Kidney glomerular epithelial cell (primary cell): ENCODE results near the gene ABCG1.
"Not testable (repeated sequence)": the region's sequence is repeated elsewhere in the genome, so short reads cannot be mapped to it uniquely, and the experiment has no call there.

Experiments
- DNase-seq: peaks from one replicate; lab custom pipeline; 2025; lab: John Stamatoyannopoulos, UW

The ABCG1 gene

GRCh38 chr21:42218836-42219605, at the start of gene ABCG1:
Gene ABCG1 (plus strand): TSS chr21:42219140. CDS start chr21:42219263, 123 bp downstream.
- DNase-seq = no peak

DNA sequence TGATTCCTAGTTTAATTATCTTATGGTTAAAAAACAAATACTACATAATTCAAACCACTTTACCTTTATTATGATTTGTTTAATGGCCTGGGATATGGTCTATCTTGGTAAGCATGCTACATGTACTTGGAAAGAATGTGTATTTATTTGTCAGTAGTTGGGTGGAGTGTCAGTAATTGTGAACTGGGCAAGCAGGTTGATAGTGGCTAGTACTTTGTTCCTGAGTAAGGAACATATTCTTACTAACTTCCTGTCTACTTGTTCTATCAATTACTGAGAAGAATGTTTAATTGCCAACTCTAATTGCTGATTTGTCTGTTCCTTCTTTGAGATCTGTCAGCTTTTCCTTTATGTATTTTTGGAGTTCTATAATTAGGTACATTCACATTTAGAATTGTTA, 49.2 kb upstream of the ABCG1 start:
- DNase-seq = no peak

DNA sequence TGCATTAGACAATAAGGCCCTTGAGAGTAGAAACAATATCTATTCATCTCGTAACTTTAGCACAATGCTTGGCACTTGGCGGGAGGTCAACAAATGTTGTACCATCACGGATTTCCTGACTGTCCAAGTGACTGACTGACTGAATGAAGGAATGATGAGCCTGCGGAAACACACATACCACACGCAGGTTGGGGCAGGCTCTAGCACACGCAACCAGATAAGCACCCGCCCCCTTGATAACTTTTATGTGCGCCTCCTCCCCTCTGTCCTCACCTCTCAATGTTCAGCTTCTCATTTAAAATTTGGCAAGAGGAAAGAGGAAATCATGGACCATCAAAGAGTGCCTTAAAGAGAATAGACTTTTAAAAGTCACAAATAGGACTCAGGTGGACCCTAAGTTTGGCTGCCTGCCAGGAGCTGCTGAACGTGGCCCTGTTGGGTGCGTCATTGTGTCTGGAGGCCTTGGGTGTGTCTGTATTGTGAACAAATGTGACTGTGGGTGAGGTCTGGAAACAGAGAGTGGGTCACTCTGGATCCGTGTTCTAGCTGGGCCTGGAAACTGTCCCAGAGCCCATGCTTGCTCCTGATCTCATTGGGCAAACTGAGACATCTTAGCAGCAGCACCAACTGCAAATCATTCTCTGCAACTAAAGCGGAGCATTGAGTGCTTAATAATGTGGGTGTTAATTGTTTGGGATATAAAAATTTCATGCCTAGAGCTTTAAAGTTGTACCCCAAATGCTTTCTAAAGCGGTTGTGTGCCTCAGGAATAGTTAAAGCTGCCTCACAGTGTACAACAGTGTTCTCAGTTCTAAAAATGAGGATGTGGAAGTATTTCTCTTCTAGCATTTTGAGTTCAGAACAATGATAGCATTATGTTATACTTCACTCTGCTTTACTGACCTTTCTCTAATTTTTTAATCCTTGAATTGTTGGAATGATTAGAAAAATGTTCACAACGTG, 47.6 kb upstream of the ABCG1 start:
- DNase-seq = no peak

DNA sequence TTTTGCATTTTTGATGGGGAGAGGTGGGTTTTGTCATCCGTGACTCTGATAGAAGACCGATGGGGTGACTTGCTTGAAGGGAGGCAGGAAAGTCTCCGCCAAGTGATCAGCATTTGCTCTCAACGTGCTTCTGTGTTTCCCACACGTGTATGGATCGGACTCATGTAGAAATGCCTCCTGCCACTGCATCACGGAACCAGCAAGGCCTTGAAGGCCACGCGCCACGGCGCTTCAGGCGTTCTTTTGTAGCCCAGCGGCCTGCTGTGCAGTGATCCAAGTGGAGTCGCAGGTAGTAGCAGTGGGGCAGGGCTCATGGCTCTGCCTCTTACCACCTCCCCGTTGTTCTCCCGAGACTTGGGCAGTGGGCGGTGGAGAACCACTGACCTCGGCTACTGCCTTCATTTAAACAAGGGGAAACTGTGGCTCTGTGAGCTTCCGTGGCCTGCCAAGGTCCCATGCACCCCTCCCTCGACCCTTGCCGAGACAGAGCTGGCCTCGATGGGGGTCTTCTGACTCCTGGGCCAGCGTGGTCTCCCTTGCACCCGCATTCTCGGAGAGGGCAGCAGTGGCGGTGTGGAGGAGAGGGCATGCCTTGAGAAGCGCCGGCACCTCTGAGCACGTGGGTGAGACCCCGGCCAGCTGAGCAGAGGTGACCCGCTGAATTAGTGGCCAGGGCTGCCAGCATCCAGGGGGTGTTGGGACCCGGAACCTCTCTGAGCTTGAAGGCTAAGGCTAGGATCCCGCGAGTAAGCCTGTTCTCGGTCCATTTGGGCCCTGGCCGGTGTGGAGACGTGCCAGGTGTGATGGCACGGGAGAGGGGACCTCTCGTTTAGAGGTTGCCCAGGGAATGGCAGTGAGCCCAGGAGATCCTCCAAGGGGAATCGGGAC, 46.1 kb upstream of the ABCG1 start:
- DNase-seq = no peak

GRCh38 chr21:42174173-42174572, 44.8 kb upstream of the ABCG1 start:
- no peak for DNase-seq

GRCh38 chr21:42175110-42175710, 43.7 kb upstream of the ABCG1 start:
- DNase-seq = no peak

DNA sequence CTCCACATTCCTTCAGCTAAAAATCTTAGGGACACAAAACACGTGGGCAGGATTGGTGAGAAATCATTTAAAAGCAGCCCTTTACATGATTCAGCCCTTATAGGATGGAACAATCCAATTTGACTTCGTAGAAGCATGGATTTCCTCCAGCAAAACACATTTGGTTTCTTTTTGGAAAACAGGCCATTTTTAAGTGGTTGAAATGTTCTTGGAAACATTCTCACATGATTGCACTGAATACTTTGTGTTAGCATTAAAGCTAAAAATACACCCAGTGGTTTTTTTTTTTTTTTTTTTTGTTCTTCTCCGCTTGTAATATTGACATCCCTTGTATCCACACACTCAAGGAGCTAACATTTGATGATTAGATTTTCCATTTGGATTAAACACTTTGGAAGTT, 42.1 kb upstream of the ABCG1 start:
- DNase-seq = no peak

GRCh38 chr21:42179316-42179715, 39.6 kb upstream of the ABCG1 start:
- DNase-seq = no peak

DNA sequence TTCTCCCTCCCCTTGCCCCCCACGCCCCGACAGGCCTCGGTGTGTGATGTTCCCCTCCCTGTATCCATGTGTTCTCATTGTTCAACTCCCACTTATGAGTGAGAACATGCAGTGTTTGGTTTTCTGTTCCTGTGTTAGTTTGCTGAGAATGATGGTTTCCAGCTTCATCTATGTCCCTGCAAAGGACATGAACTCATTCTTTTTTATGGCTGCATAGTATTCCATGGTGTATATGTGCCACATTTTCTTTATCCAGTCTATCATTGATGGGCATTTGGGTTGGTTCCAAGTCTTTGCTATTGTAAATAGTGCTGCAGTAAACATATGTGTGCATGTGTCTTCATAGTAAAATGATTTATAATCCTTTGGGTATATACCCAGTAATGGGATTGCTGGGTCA, 38.9 kb upstream of the ABCG1 start:
- DNase-seq = not testable (repeated sequence)

- no peak for DNase-seq
Observed at GRCh38 chr21:42182713-42183371, 36.1 kb upstream of the ABCG1 start.

- no peak for DNase-seq
Observed at GRCh38 chr21:42183374-42184266, 35.3 kb upstream of the ABCG1 start.

- no peak for DNase-seq
Observed at GRCh38 chr21:42186591-42186990, 32.3 kb upstream of the ABCG1 start.

GRCh38 chr21:42187976-42188653, 30.8 kb upstream of the ABCG1 start:
- no peak for DNase-seq

- DNase-seq = no peak
Observed at GRCh38 chr21:42188663-42189062, 30.3 kb upstream of the ABCG1 start.

- no peak for DNase-seq
Observed at GRCh38 chr21:42189431-42189830, 29.5 kb upstream of the ABCG1 start.

DNA sequence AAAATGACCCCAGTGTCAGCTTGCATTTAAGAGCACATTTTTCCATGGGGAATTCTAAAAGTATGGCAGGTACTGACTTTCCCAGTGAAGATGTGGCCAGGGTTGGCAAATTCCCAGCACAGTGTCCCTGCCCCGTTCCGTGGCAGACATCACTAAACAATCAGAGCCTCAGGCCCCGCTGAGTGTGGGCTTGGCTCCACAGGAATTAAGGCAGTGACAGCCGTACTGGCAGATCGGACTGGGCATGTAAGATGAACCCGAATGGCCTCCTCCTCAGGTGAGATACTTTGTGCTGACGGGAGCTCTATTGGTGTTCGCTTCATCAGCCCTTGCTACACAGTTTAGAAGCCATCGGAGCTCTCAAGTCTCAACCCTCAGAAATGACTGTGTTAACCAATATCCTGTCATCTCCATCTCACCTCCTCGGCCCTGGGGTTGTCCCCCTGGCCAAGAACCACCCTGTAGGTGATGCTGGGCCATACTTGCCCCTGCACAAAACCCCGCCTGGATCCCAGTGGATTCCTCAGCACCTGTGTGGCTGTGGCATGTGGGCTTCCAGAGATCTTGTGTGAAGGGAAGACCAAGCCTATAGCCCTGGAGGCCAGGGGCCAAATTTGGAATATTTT, 29.0 kb upstream of the ABCG1 start:
- DNase-seq = no peak

DNA sequence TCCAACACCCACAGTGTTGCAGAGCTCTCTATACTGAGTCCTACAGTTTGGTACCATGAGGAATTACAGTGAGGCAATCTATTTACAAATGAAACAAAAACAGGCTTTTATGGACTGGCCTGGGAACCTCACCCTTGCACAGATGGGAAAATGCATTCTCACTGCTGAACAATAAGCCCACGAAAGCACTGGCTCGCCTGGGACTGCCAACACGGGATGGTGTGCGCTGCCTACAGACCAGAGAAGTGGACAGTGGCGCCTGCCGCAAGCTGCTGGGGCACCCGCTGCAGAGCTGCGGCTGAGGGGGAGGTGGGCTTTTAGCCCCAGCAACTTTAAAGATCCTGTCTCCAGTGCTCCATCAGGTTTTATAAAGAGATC, 28.5 kb upstream of the ABCG1 start:
- no peak for DNase-seq

DNA sequence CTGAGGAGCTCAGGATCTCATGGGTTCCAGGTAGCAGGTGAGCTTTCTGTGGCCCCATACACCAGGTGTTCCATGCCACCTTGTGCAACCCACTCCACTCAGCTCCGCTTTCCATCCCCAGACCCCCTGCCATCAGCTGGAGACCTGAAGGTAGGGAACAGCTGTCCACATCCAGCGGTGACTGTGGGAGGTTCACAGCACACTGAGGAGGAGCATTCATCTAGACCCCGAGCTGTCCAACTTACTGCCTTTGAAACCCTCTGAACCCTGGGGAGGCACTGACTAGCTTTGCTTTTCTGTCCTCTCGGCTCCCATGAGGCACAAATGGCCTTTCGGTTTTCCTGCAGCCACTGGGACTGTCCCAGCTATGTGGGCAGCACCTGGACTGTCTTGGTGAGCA, 27.9 kb upstream of the ABCG1 start:
- no peak for DNase-seq
